ENCODE results near the gene TMEM250. TPM values are rescaled to one million over a fixed set of nuclear protein-coding genes. Genes with fewer than 3 reads are reported as not detected.

Gene TMEM250
- total RNA-seq, 4 donors from 2014 or later: 34.3 to 59.4 (median 43.4) TPM

DNA sequence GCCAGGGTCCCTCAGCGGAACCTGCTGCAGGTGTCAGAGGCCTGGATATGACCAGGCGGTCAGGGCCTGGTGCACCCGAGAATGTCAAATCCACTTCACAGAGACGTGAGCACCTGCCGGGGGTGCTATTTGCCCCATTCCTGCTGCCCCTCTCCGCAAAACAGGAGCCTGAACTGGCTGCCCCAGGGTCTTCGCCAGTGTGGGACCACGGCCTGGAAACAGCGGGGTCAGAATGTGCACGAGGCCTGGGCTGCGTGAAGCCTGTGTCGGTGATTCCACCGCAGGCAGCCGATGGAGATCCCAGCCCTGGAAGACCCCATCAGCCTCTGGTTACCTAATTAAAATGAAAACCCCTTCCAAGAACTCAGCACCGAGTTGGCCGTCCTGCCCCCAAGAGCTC is 41.2 kb upstream of the TMEM250 start:
- Histone ChIP-seq H3K4me3 (no peak overlapping the region), H3K4me1 (no peaks in the 10 kb centered on the region), H3K9me3 (peaks cover 0 to 5% (median 0%) of the 10 kb centered on the region in 3 donors), H3K36me3 (no peaks in the 10 kb centered on the region), H3K27ac (no peak overlapping the region), H3K27me3 (peaks cover 0 to 82% (median 0%) of the 10 kb centered on the region in 4 donors)
- no peak for TF ChIP-seq POLR2A (IDR thresholded peaks at IDR 0.05)
- TF ChIP-seq, protein P1, sequence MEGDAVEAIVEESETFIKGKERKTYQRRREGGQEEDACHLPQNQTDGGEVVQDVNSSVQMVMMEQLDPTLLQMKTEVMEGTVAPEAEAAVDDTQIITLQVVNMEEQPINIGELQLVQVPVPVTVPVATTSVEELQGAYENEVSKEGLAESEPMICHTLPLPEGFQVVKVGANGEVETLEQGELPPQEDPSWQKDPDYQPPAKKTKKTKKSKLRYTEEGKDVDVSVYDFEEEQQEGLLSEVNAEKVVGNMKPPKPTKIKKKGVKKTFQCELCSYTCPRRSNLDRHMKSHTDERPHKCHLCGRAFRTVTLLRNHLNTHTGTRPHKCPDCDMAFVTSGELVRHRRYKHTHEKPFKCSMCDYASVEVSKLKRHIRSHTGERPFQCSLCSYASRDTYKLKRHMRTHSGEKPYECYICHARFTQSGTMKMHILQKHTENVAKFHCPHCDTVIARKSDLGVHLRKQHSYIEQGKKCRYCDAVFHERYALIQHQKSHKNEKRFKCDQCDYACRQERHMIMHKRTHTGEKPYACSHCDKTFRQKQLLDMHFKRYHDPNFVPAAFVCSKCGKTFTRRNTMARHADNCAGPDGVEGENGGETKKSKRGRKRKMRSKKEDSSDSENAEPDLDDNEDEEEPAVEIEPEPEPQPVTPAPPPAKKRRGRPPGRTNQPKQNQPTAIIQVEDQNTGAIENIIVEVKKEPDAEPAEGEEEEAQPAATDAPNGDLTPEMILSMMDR (IDR thresholded peaks at IDR 0.05): no peak
- WGBS, 2 donors: no CpG with 5 or more reads among the region's 16 CpGs
- DNase-seq: no peak
- intact Hi-C loops (cut with DNase I): no loop called here

- H3K36me3 ChIP-seq: no peaks in the 10 kb centered on the region
- H3K9me3 ChIP-seq: no peaks in the 10 kb centered on the region
- intact Hi-C loops (cut with DNase I): no loop called here
- peaks cover 0 to 81% (median 0%) of the 10 kb centered on the region in 4 donors for H3K27me3 ChIP-seq
- no peak overlapping the region for H3K27ac ChIP-seq
- no peak for DNase-seq
- TF ChIP-seq POLR2A (IDR thresholded peaks at IDR 0.05): no peak
- TF ChIP-seq, protein P1 (IDR thresholded peaks at IDR 0.05): no peak
- WGBS, 2 donors: 46 to 62% methylated on average over 6 to 13 of the region's 20 CpGs
- peaks cover 0 to 4% (median 0%) of the 10 kb centered on the region in 3 donors for H3K4me1 ChIP-seq
- H3K4me3 ChIP-seq: no peak overlapping the region
Observed at GRCh38 chr9:136157477-136158265, 39.0 kb upstream of the TMEM250 start.

- peaks cover 0 to 4% (median 0%) of the 10 kb centered on the region in 3 donors for H3K4me1 ChIP-seq
- no peaks in the 10 kb centered on the region for H3K36me3 ChIP-seq
- H3K4me3 ChIP-seq: no peak overlapping the region
- intact Hi-C loops (cut with DNase I): no loop called here
- 45 to 53% methylated on average over 15 to 18 of the region's 42 CpGs for WGBS, 2 donors
- H3K27me3 ChIP-seq: peaks cover 0 to 72% (median 0%) of the 10 kb centered on the region in 4 donors
- TF ChIP-seq POLR2A (IDR thresholded peaks at IDR 0.05): no peak
- TF ChIP-seq, protein P1 (IDR thresholded peaks at IDR 0.05): no peak
- H3K9me3 ChIP-seq: no peaks in the 10 kb centered on the region
- H3K27ac ChIP-seq: no peak overlapping the region
- DNase-seq: no peak
Observed at GRCh38 chr9:136156209-136157120, 37.8 kb upstream of the TMEM250 start.

DNA sequence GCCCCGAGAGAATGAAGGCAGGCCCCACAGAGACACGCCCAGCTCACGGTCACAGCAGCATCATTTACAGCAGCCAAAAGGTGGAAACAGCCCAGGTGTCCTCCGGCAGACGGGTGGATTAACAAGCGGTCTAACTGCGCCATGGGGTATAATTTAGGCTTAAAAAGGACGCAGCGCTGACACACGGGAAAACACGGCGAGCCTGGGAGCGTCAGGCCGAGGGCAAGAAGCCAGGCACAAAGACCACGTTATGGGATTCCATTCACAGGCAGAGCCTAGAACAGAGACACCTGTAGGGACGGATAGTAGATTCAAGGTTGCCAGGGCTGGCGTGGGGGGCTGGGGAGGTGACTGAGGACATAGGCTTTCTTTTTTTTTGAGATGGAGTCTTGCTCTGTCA is 36.9 kb upstream of the TMEM250 start:
- intact Hi-C loops (cut with DNase I): no loop called here
- 69 to 83% methylated on average over 11 to 15 of the region's 17 CpGs for WGBS, 2 donors
- H3K36me3 ChIP-seq: no peaks in the 10 kb centered on the region
- H3K4me3 ChIP-seq: no peak overlapping the region
- peaks cover 0 to 4% (median 0%) of the 10 kb centered on the region in 3 donors for H3K4me1 ChIP-seq
- H3K9me3 ChIP-seq: no peaks in the 10 kb centered on the region
- peaks cover 0 to 63% (median 0%) of the 10 kb centered on the region in 4 donors for H3K27me3 ChIP-seq
- no peak overlapping the region for H3K27ac ChIP-seq
- TF ChIP-seq POLR2A (IDR thresholded peaks at IDR 0.05): no peak
- TF ChIP-seq, protein P1 (IDR thresholded peaks at IDR 0.05): no peak
- DNase-seq: no peak
